IMR-90 (cell line): ENCODE data around the gene RHOBTB1. TPM values are rescaled to one million over a fixed set of nuclear protein-coding genes. Genes with fewer than 3 reads are reported as not detected.

Source experiments
- ATAC-seq: fragments of 200-7000 bp; cut with Tn5 transposase; 2 replicates; pipeline ENCODE4 v1.9.1; 2020; ENCODE audit warnings: low read depth, mild to moderate bottlenecking, moderate library complexity
- BruUV-seq: library from RNA; stranded (reverse); fragments of 400-500 nt; replicated peaks from 2 replicates; lab custom pipeline; 2021; lab: Mats Ljungman, UMichigan
- CTCF ChIA-PET: fragments of 300-600 bp; formaldehyde crosslinking; extraction: SDS; loops from one replicate; lab custom pipeline; 2021; ENCODE audit warnings: antibody characterized with exemption; lab: Yijun Ruan, JAX
- POLR2A ChIA-PET: fragments of 300-600 bp; sonication (Branson Sonifier 250); formaldehyde crosslinking; loops from one replicate; lab custom pipeline; 2022; ENCODE audit warnings: antibody characterized with exemption; ENCODE audit not compliant: unreplicated experiment; lab: Charles Lee
- DNase-seq: peaks from one replicate; pipeline ENCODE4 v3.0.0; 2013
- H2AFZ ChIP-seq: replicated peaks from 2 replicates; pipeline ENCODE3; 2013; ENCODE audit warnings: low read length, mild to moderate bottlenecking; ENCODE audit not compliant: poor library complexity
- H2AK5ac ChIP-seq: 2 replicates; pipeline ENCODE4 v1.6.1; 2013; ENCODE audit warnings: low read depth, low read length, inconsistent platforms
- H2AK9ac ChIP-seq: replicated peaks from 2 replicates; pipeline ENCODE3; 2013; ENCODE audit warnings: mild to moderate bottlenecking, low read depth, low read length, moderate library complexity; ENCODE audit not compliant: poor library complexity
- H2BK120ac ChIP-seq: 2 replicates; pipeline ENCODE4 v1.6.1; 2013; ENCODE audit warnings: low read depth, low read length, inconsistent platforms
- H2BK15ac ChIP-seq: 3 replicates; pipeline ENCODE4 v1.6.1; 2013; ENCODE audit warnings: low read depth, low read length, inconsistent platforms
- H2BK20ac ChIP-seq: 2 replicates; pipeline ENCODE4 v1.6.1; 2013; ENCODE audit warnings: low read depth, mild to moderate bottlenecking, inconsistent platforms, low read length, moderate library complexity
- H2BK5ac ChIP-seq: 2 replicates; pipeline ENCODE4 v1.6.1; 2013; ENCODE audit warnings: mild to moderate bottlenecking, low read depth, low read length, inconsistent platforms; ENCODE audit not compliant: poor library complexity, severe bottlenecking
- H3K14ac ChIP-seq: replicated peaks from 2 replicates; pipeline ENCODE4 v1.6.1; 2013; ENCODE audit warnings: low read depth, low read length, inconsistent platforms
- H3K18ac ChIP-seq: 2 replicates; pipeline ENCODE4 v1.6.1; 2013; ENCODE audit warnings: low read depth, low read length, control low read depth
- H3K23ac ChIP-seq: 2 replicates; pipeline ENCODE4 v1.6.1; 2013; ENCODE audit warnings: low read depth, low read length, inconsistent platforms
- H3K27ac ChIP-seq: 2 replicates; pipeline ENCODE4 v1.5.1; 2013; ENCODE audit warnings: mild to moderate bottlenecking, control low read depth, low read length; ENCODE audit not compliant: insufficient read depth
- H3K27me3 ChIP-seq: 2 replicates; pipeline ENCODE4 v1.6.1; 2013; ENCODE audit warnings: low read length; ENCODE audit not compliant: control insufficient read depth, insufficient read depth
- H3K36me3 ChIP-seq: 2 replicates; pipeline ENCODE4 v1.6.1; 2013; ENCODE audit warnings: low read length, mixed read lengths; ENCODE audit not compliant: control insufficient read depth, insufficient read depth
- H3K4ac ChIP-seq: 2 replicates; pipeline ENCODE4 v1.6.1; 2013; ENCODE audit warnings: low read depth, low read length, inconsistent platforms
- H3K4me1 ChIP-seq: 2 replicates; pipeline ENCODE4 v1.6.1; 2013; ENCODE audit warnings: low read length, mixed read lengths; ENCODE audit not compliant: control insufficient read depth, insufficient read depth
- H3K4me2 ChIP-seq: 2 replicates; pipeline ENCODE4 v1.6.1; 2013; ENCODE audit warnings: low read depth, mild to moderate bottlenecking, control low read depth, low read length, moderate library complexity
- H3K4me3 ChIP-seq: 2 replicates; pipeline ENCODE4 v1.5.1; 2013; ENCODE audit warnings: low read depth, mild to moderate bottlenecking, control low read depth, low read length, moderate library complexity; ENCODE audit not compliant: insufficient read depth
- H3K56ac ChIP-seq: 2 replicates; pipeline ENCODE4 v1.6.1; 2013; ENCODE audit warnings: low read length, inconsistent platforms; ENCODE audit not compliant: insufficient read depth; ENCODE audit errors: extremely low read depth
- H3K79me1 ChIP-seq, 2 experiments: 2 replicates each; pipeline ENCODE4 v1.6.1; 2013; ENCODE audit warnings: low read length in 2 of 2, inconsistent platforms in 1 of 2, low read depth in 1 of 2
- H3K9ac ChIP-seq: 2 replicates; pipeline ENCODE4 v1.6.1; 2013; ENCODE audit warnings: low read depth, low read length, control low read depth
- H3K9me1 ChIP-seq: 2 replicates; pipeline ENCODE4 v1.6.1; 2013; ENCODE audit warnings: low read length, inconsistent platforms; ENCODE audit not compliant: insufficient read depth
- H3K9me3 ChIP-seq: 2 replicates; pipeline ENCODE4 v1.6.1; 2013; ENCODE audit warnings: low read length; ENCODE audit not compliant: control insufficient read depth, insufficient read depth
- H4K20me1 ChIP-seq: 2 replicates; pipeline ENCODE4 v1.6.1; 2013; ENCODE audit warnings: low read length, inconsistent platforms; ENCODE audit not compliant: insufficient read depth
- H4K5ac ChIP-seq: 2 replicates; pipeline ENCODE4 v1.6.1; 2013; ENCODE audit warnings: mild to moderate bottlenecking, low read depth, low read length, control low read depth
- H4K8ac ChIP-seq, 2 experiments: 2 replicates each; pipeline ENCODE4 v1.6.1; 2013; ENCODE audit warnings: low read depth in 2 of 2, low read length in 2 of 2, control low read depth in 1 of 2, inconsistent platforms in 1 of 2
- H4K91ac ChIP-seq: 2 replicates; pipeline ENCODE4 v1.6.1; 2013; ENCODE audit warnings: low read depth, low read length, inconsistent platforms; ENCODE audit not compliant: insufficient read depth
- SMC3 ChIP-seq: fragments of 150-350 bp; IDR thresholded peaks from 2 replicates; pipeline ENCODE4 v1.6.1; 2016; ENCODE audit warnings: low read depth, mild to moderate bottlenecking, antibody characterized with exemption, low read length, moderate library complexity
- WGBS, 2 experiments: methylation state at CpG; one replicate each; pipeline versions ENCODE4 v1.1.5 to v1.1.7; 2013; ENCODE audit warnings: missing lambda C conversion rate in 2 of 2; ENCODE audit not compliant: insufficient read length in 1 of 2; ENCODE audit errors: extremely low coverage in 2 of 2; 5-methylcytosine and 5-hydroxymethylcytosine counted together
- dilution Hi-C: fragments of 300-500 bp; cut with HindIII; formaldehyde crosslinking; loops from one replicate; pipeline ENCODE4 v1.14.3; 2018; ENCODE audit warnings: low sequenced_read_pairs; ENCODE audit not compliant: unreplicated experiment
- in situ Hi-C: fragments of 300-500 bp; cut with MboI; formaldehyde crosslinking; loops from 3 replicates; pipeline ENCODE4 v1.14.3; 2019; ENCODE audit warnings: low sequenced_read_pairs, inconsistent platforms, mixed read lengths
- intact Hi-C: fragments of 100-400 bp; cut with micrococcal nuclease; formaldehyde crosslinking; loops from 2 replicates; pipeline ENCODE4 v1.10.0; 2022
- polyA plus RNA-seq, 3 experiments: library from polyadenylated mRNA; depleted of rRNA; stranded (reverse); fragments of >200 nt; gene quantifications; 2 replicates each; pipeline ENCODE4 v1.2.3, GENCODE V29; 2012; ENCODE audit warnings: low replicate concordance in 1 of 3
- total RNA-seq: library from RNA; depleted of rRNA; stranded (reverse); fragments of >200 nt; gene quantifications from 2 replicates; pipeline ENCODE4 v1.2.3, GENCODE V29; 2012
- TF ChIP-seq, protein P1 (sequence below): fragments of 150-350 bp; IDR thresholded peaks from 2 replicates; pipeline ENCODE4 v1.6.1; 2016; ENCODE audit warnings: low read depth, mild to moderate bottlenecking, low read length, moderate library complexity, borderline replicate concordance
- TF ChIP-seq, protein P2 (sequence below): fragments of 150-350 bp; IDR thresholded peaks from 2 replicates; pipeline ENCODE4 v1.6.1; 2017; ENCODE audit warnings: mild to moderate bottlenecking, antibody characterized with exemption, low read length, low read depth

RHOBTB1 gene
- total and polyA plus RNA-seq, 2 of the 4 experiments (the other 2 are of a cell fraction): 8.9 to 15.2 TPM

DNA sequence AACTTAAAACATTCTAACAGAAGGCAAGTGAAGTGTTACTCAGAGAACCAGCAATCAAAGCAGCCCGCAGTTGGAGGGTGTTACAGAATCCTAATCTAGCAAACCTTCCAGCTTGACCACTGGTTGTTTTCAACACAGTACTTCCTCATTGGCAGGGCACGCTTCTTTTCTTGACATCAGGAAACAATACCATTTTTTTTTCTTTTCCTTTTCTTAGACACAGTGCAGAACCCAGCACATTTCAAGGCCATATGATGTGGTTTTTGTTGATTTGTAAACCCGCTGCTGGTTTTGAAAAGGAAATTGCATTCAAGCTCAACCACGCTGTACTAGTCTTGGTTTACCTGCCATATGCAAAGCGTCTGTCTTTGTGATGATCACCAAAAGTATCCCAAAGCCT is 33.4 kb downstream of the RHOBTB1 start:
- Histone ChIP-seq H2BK15ac (no peak overlapping the region; the same call in 2 of the 3 replicates), H3K9ac (no peak overlapping the region), H4K20me1 (no peaks in the 10 kb centered on the region), H3K36me3 (peaks cover 22% of the 10 kb centered on the region), H3K4ac (no peak overlapping the region), H3K14ac (0 out of 2 replicates have a peak overlapping the region, but pooled peaks have one; percentile 10), H2BK120ac (no peak overlapping the region), H3K79me1 (peaks cover 10 to 26% of the 10 kb centered on the region in 2 experiments), H3K4me1 (peaks cover 11% of the 10 kb centered on the region), H4K91ac (no peak overlapping the region), H3K23ac (no peak overlapping the region), H2AFZ (no peak overlapping the region), H3K27me3 (no peaks in the 10 kb centered on the region), H3K18ac (no peak overlapping the region), H3K9me3 (no peaks in the 10 kb centered on the region), H3K4me2 (no peak overlapping the region), H2AK5ac (no peak overlapping the region), H3K9me1 (peaks cover 11% of the 10 kb centered on the region), H2BK5ac (no peak overlapping the region), H2AK9ac (no peak overlapping the region), H2BK20ac (no peak overlapping the region), H4K8ac (no peak overlapping the region), H4K5ac (no peak overlapping the region), H3K27ac (no peak overlapping the region), H3K4me3 (no peak overlapping the region), H3K56ac (no peak overlapping the region)
- ChIA-PET CTCF (interaction anchor here (1.0 kb wide), 1 partner anchor 35 kb away, joined by 3 read pairs; no protein-coding TSS in a partner anchor), POLR2A (no interaction called here)
- no peak for DNase-seq
- dilution Hi-C loops: no loop called here
- in situ Hi-C loops: no loop called here
- TF ChIP-seq SMC3: no peak
- TF ChIP-seq, protein P1, sequence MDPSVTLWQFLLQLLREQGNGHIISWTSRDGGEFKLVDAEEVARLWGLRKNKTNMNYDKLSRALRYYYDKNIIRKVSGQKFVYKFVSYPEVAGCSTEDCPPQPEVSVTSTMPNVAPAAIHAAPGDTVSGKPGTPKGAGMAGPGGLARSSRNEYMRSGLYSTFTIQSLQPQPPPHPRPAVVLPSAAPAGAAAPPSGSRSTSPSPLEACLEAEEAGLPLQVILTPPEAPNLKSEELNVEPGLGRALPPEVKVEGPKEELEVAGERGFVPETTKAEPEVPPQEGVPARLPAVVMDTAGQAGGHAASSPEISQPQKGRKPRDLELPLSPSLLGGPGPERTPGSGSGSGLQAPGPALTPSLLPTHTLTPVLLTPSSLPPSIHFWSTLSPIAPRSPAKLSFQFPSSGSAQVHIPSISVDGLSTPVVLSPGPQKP: no peak
- TF ChIP-seq, protein P2, sequence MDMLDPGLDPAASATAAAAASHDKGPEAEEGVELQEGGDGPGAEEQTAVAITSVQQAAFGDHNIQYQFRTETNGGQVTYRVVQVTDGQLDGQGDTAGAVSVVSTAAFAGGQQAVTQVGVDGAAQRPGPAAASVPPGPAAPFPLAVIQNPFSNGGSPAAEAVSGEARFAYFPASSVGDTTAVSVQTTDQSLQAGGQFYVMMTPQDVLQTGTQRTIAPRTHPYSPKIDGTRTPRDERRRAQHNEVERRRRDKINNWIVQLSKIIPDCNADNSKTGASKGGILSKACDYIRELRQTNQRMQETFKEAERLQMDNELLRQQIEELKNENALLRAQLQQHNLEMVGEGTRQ: no peak
- ATAC-seq: no peak
- intact Hi-C loops: no loop called here
- BruUV-seq: no TSS peak
- no CpG with 5 or more reads among the region's 5 CpGs for WGBS, 2 experiments
